ENCODE measurements around the gene LNPEP.

Gene LNPEP

GRCh38 chr5:96990102-96990501 is 54.2 kb downstream of the LNPEP start:
- no peak for TF ChIP-seq CTCF (IDR thresholded peaks at IDR 0.05)
- DNase-seq: no peak
- H3K27ac ChIP-seq: no peak overlapping the region
- no peaks in the 10 kb centered on the region for H3K27me3 ChIP-seq
- H3K4me3 ChIP-seq: no peak overlapping the region
- H3K9me3 ChIP-seq: no peaks in the 10 kb centered on the region
- intact Hi-C loops (cut with DNase I; ENCODE audit: low total_unique reads): loop anchor here (10.0 kb wide), 1 partner anchor 125 kb away; no protein-coding TSS in a partner anchor
- no peaks in the 10 kb centered on the region for H3K4me1 ChIP-seq
- H3K36me3 ChIP-seq: peaks cover 41 to 56% (median 52%) of the 10 kb centered on the region in 3 donors

- H3K27me3 ChIP-seq: no peaks in the 10 kb centered on the region
- intact Hi-C loops (cut with DNase I; ENCODE audit: low total_unique reads): loop anchor here (10.0 kb wide), 1 partner anchor 127 kb away; no protein-coding TSS in a partner anchor
- peaks cover 28 to 52% (median 42%) of the 10 kb centered on the region in 3 donors for H3K36me3 ChIP-seq
- no peak overlapping the region for H3K27ac ChIP-seq
- H3K4me1 ChIP-seq: no peaks in the 10 kb centered on the region
- no peak for TF ChIP-seq CTCF (IDR thresholded peaks at IDR 0.05)
- DNase-seq: no peak
- H3K4me3 ChIP-seq: no peak overlapping the region
- no peaks in the 10 kb centered on the region for H3K9me3 ChIP-seq
These were observed 55.8 kb downstream of the LNPEP start for GRCh38 chr5:96991708-96992107.

GRCh38 chr5:96993760-96994159 is 57.9 kb downstream of the LNPEP start:
- no peaks in the 10 kb centered on the region for H3K9me3 ChIP-seq
- H3K27me3 ChIP-seq: no peaks in the 10 kb centered on the region
- H3K27ac ChIP-seq: no peak overlapping the region
- no peak for DNase-seq
- peaks cover 28 to 43% (median 34%) of the 10 kb centered on the region in 3 donors for H3K36me3 ChIP-seq
- intact Hi-C loops (cut with DNase I; ENCODE audit: low total_unique reads): loop anchor here (10.0 kb wide), 1 partner anchor 129 kb away; no protein-coding TSS in a partner anchor
- H3K4me3 ChIP-seq: no peak overlapping the region
- H3K4me1 ChIP-seq: no peaks in the 10 kb centered on the region
- TF ChIP-seq CTCF (IDR thresholded peaks at IDR 0.05): no peak

GRCh38 chr5:96994493-96994892 is 58.6 kb downstream of the LNPEP start:
- DNase-seq: no peak
- Histone ChIP-seq H3K27me3 (no peaks in the 10 kb centered on the region), H3K4me3 (no peak overlapping the region), H3K9me3 (no peaks in the 10 kb centered on the region), H3K36me3 (peaks cover 28 to 45% (median 34%) of the 10 kb centered on the region in 3 donors), H3K4me1 (no peaks in the 10 kb centered on the region), H3K27ac (no peak overlapping the region)
- TF ChIP-seq CTCF (IDR thresholded peaks at IDR 0.05): no peak
- intact Hi-C loops (cut with DNase I; ENCODE audit: low total_unique reads): loop anchor here (10.0 kb wide), 1 partner anchor 130 kb away; no protein-coding TSS in a partner anchor

GRCh38 chr5:96995419-96995818 is 59.5 kb downstream of the LNPEP start:
- TF ChIP-seq CTCF (IDR thresholded peaks at IDR 0.05): no peak
- Histone ChIP-seq H3K4me3 (no peak overlapping the region), H3K36me3 (peaks cover 27 to 49% (median 38%) of the 10 kb centered on the region in 3 donors), H3K27ac (no peak overlapping the region), H3K9me3 (no peaks in the 10 kb centered on the region), H3K27me3 (no peaks in the 10 kb centered on the region), H3K4me1 (no peaks in the 10 kb centered on the region)
- DNase-seq: no peak
- intact Hi-C loops (cut with DNase I; ENCODE audit: low total_unique reads): loop anchor here (10.0 kb wide), 1 partner anchor 131 kb away; no protein-coding TSS in a partner anchor
